IPS-15b (cell line): Measurements from ENCODE around the gene PRMT1.

Source experiments
- H3K27me3 ChIP-seq: one replicate; pipeline ENCODE4 v1.6.1; 2013; ENCODE audit warnings: low read length; ENCODE audit not compliant: control insufficient read depth, insufficient read depth
- H3K36me3 ChIP-seq: one replicate; pipeline ENCODE4 v1.6.1; 2013; ENCODE audit warnings: low read length; ENCODE audit not compliant: control insufficient read depth, insufficient read depth
- H3K4me1 ChIP-seq: one replicate; pipeline ENCODE4 v1.6.1; 2013; ENCODE audit warnings: mild to moderate bottlenecking, low read length; ENCODE audit not compliant: control insufficient read depth, insufficient read depth
- H3K4me3 ChIP-seq: one replicate; pipeline ENCODE4 v1.5.1; 2013; ENCODE audit warnings: low read depth, low read length
- H3K9ac ChIP-seq: one replicate; pipeline ENCODE4 v1.6.1; 2013; ENCODE audit warnings: low read depth, mild to moderate bottlenecking, low read length
- H3K9me3 ChIP-seq: one replicate; pipeline ENCODE4 v1.6.1; 2013; ENCODE audit warnings: mild to moderate bottlenecking, low read length; ENCODE audit not compliant: control insufficient read depth, insufficient read depth

PRMT1 gene

DNA sequence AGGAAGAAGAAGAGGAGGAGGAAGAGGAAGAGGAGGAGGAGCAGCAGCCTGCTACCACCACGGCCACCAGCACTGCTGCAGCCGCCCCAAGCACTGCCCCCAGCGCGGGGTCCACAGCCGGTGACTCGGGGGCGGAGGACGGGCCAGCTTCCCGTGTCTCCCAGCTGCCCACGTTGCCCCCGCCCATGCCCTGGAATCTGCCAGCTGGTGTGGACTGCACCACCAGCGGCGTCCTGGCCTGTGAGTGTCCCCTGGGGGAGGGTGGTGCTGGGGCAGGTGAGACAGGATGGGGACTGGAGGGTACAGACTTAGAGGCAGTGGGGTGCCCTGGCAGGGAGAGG lies 23.6 kb upstream of the PRMT1 start:
- no peaks in the 10 kb centered on the region for H3K27me3 ChIP-seq
- H3K36me3 ChIP-seq = peaks cover 70% of the 10 kb centered on the region
- H3K4me1 ChIP-seq = peaks cover 3% of the 10 kb centered on the region

DNA sequence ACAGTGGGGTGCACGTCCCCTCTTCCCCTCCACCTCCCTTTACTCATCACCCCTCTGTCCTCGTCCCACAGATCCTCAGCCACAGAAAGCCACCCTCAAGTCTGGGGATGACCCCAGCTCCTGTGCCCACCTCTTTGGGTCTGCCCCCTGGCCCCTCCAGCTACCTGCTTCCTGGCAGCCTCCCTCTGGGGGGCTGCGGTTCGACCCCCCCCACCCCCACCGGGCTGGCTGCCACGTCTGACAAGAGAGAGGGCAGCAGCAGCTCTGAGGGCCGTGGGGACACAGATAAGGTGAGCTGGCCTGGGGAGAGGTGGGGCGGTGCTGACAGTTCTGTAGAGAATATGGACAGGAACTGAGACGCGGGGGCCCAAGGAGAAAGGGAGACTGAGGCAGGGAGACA lies 22.5 kb upstream of the PRMT1 start:
- Histone ChIP-seq H3K4me1 (peaks cover 3% of the 10 kb centered on the region), H3K36me3 (peaks cover 75% of the 10 kb centered on the region), H3K9me3 (no peaks in the 10 kb centered on the region), H3K9ac (no peak overlapping the region), H3K27me3 (no peaks in the 10 kb centered on the region), H3K4me3 (no peak overlapping the region)

More for the DNA sequence above, 23.6 kb upstream of the PRMT1 start:
- Histone ChIP-seq H3K4me3 (no peak overlapping the region), H3K9me3 (no peaks in the 10 kb centered on the region), H3K9ac (no peak overlapping the region)

DNA sequence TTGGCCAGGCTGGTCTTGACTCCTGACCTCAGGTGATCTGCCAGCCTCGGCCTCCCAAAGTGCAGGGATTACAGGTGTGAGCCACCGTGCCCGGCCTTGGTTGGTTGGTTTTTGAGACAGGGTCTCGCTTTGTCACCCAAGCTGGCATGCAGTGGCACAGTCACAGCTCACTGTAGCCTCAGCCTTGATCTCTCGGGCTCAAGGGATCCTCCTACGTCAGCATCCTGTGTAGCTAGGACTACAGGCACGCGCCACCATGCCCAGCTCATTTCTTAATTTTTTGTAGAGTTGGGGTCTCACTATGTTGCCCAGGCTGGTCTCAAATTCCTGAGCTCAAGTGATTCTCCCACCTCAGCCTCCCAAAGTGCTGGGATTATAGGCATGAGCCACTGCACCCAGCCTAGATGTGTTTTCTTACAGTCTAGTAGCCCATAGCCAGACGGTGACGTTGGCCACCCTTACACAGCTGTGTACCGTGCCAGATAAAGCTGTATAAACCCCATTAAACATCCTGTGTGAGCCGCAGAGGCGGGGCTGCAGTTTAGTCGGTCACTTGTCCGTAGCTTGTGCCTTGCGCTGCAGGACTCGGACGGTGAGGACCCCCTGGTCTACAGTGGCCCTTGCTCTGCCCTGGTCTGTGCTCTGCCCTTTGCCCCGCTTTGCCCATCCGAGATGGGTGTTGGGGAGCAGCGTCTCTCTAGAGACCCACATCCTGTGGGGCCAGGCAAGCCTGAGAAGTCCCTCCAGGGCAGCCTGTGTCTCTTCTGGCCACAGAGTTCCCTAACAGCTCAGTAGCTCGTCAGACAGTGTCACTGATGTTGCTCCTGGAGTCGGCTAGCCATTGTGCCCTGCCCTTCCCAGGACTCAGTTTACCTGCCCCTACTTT lies 21.3 kb upstream of the PRMT1 start:
- no peaks in the 10 kb centered on the region for H3K27me3 ChIP-seq

DNA sequence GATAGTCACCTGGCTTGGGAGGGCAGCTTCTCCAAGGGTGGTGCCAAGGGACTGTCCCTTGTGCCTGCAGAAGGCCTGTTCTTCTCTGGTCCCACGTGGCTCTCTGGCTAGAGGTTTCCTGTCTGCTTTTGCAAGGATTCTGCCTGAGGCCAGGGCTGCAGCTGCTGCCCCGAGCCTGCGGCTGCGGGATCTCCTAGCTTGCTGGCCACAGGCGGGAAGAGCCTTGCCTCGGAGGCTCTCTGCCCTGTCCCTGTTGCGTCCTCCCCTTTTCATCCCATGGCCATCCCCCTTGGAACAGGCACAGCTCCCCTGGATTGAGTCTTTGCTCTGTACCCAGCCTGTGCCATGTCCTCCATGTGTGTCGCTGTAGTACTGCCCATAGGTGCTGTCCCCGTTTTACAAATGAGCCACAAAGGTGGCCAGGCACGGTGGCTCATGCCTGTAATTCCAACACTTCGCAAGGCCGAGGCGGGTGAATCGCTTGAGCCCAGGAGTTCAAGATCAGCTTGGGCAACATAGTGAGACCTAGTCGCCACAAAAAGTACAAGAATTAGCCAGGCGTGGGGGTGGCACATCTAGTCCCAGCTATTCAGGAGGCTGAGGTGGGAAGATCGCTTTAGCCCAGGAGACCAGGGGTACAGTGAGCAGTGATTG lies 20.5 kb upstream of the PRMT1 start:
- H3K4me3 ChIP-seq = no peak overlapping the region
- H3K9ac ChIP-seq = no peak overlapping the region
- H3K9me3 ChIP-seq = peaks cover 2% of the 10 kb centered on the region
- no peaks in the 10 kb centered on the region for H3K27me3 ChIP-seq
- peaks cover 3% of the 10 kb centered on the region for H3K4me1 ChIP-seq
- H3K36me3 ChIP-seq = peaks cover 75% of the 10 kb centered on the region

More for the DNA sequence above, 21.3 kb upstream of the PRMT1 start:
- Histone ChIP-seq H3K4me3 (no peak overlapping the region), H3K9ac (no peak overlapping the region), H3K36me3 (peaks cover 76% of the 10 kb centered on the region), H3K4me1 (peaks cover 3% of the 10 kb centered on the region), H3K9me3 (peaks cover 2% of the 10 kb centered on the region)

DNA sequence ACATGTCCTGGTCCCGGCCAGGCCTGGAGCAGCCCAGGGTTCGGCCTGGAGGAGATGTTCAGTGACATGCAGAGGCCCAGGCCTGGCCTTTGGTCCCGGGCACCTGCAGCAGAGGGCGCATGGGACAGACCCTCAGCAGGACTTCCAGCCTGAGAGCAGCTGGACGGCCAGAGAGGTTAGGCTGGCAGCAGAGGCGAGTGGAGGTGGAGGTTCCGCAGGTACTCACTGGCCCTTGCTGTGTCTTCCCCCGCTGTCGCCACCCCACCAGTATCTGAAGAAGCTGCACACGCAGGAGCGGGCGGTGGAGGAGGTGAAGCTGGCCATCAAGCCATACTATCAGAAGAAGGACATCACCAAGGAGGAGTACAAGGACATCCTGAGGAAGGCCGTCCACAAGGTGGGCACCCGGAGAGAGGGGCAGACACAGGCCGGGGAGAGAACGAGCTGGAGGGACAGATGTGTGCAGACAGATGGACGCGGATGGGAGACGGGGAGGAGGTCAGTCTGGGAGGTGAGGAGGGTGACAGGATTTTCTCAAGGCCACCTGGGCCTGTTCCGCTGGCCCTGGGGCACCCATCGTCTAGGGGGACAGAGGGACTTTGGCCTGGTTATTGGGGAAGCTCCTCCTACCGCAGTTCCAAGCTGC lies 19.5 kb upstream of the PRMT1 start:
- H3K36me3 ChIP-seq = peaks cover 80% of the 10 kb centered on the region

DNA sequence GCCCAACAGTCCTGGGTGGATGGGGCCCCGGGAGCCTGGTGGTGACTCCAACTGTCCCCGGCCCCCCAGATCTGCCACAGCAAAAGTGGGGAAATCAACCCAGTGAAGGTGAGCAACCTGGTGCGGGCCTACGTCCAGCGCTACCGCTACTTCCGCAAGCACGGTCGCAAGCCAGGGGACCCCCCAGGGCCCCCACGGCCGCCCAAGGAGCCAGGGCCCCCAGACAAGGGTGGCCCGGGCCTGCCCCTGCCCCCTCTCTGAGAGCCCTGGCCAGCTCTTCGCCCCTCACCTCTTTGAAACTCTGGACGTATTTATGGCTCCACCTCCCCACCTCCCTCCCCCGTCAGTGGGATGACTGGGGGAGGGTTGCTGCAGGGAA lies 18.9 kb upstream of the PRMT1 start:
- Histone ChIP-seq H3K9ac (no peak overlapping the region), H3K4me3 (no peak overlapping the region), H3K36me3 (peaks cover 79% of the 10 kb centered on the region), H3K9me3 (peaks cover 2% of the 10 kb centered on the region), H3K4me1 (peaks cover 3% of the 10 kb centered on the region), H3K27me3 (no peaks in the 10 kb centered on the region)

More for the DNA sequence above, 19.5 kb upstream of the PRMT1 start:
- Histone ChIP-seq H3K4me1 (peaks cover 3% of the 10 kb centered on the region), H3K4me3 (no peak overlapping the region), H3K9me3 (peaks cover 2% of the 10 kb centered on the region), H3K27me3 (no peaks in the 10 kb centered on the region), H3K9ac (no peak overlapping the region)

DNA sequence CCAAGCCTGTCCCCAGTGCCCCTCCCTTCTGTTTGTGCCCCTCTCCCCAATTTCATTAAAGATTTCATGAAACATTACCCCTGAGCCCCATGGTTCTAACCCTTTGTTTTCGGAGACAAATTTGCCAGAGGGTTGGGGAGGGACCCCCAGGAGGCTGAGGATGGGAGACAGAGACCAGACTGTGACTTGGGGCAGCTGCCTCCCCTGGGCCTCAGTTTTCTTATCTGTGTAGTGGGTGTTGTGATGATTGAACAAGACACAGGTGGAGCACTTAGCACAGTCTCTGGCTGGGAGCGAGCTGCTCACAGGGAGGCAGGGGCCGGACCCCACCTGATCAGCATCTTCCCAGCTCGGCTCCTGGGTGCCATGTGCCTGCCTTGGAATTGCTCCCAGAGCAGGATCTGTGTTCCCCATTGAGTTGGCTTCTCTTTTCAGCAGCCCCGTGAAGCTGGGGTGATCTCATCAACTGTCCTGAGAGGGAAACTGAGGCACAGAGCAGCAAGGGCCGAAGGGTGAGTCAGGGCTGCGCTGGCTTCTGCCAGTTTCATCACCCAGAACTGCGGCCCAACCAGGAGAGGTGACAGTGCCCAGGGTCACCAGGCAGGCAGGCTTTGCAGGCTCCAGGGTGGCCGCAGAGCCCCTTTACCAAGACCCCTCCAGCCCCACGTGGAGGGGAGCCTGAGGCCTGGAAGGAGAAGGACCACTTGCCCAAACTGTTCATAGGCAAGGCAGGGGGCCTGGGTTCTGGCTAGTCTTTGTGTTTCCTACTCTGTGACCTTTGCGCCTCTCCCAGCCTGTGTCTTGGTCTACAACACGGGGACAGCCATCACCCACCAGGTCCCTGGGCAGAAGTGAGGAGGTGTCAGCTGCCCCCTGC lies 18.3 kb upstream of the PRMT1 start:
- Histone ChIP-seq H3K4me1 (peaks cover 3% of the 10 kb centered on the region), H3K9me3 (peaks cover 2% of the 10 kb centered on the region), H3K36me3 (peaks cover 73% of the 10 kb centered on the region), H3K27me3 (no peaks in the 10 kb centered on the region), H3K9ac (no peak overlapping the region), H3K4me3 (no peak overlapping the region)

DNA sequence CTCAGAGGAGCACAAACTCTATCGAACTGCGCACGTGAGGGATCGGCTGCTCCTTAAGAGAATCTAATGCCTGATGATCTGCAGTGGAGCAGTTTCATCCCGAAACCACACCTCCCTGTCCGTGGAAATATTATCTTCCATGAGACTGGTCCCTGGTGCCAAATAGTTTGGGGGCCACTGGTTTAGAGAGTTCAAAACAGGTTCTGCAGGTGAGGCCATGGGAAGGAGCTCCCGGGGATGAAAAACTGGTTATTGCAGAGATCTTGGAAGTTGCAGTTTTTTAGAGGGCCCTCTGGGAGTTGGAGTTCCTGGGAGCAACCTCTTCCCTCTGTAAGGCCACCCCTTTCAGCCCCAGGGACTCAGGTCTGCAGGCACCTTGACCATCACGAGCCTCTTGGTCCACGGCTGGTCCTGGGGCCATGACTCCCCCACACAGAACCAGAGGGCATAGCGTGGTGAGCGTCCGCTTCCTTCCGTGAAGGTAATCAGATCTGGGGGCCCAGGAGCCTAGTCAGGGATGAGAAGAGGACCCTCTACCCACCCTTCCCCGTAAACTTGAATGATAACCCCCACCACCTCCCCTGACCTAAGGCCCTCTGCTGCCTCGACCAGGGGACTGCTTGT lies 16.6 kb upstream of the PRMT1 start:
- H3K4me1 ChIP-seq = peaks cover 3% of the 10 kb centered on the region
- peaks cover 62% of the 10 kb centered on the region for H3K36me3 ChIP-seq
- H3K9me3 ChIP-seq = peaks cover 2% of the 10 kb centered on the region
- H3K27me3 ChIP-seq = no peaks in the 10 kb centered on the region
- H3K4me3 ChIP-seq = no peak overlapping the region
- H3K9ac ChIP-seq = no peak overlapping the region

DNA sequence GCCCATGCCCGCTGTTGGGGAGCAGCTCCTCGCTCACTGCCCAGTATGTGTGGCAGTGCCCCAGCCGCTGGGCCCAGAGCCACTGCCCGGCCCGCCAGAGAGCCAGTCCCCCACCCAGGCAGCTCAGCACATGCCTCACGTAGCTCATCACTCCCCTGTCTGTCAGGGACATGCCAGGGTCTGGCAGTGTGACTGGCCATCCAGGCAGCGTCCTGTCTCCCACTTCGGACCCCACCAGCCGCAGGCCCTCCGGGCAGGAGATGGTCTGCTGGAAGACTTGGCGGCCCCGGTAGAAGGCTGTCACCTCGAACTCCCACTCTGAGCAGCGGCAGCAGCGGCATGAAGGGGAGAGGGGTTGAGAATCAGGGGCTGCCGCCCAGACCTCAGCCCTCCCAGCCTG lies 15.1 kb upstream of the PRMT1 start:
- H3K36me3 ChIP-seq = peaks cover 49% of the 10 kb centered on the region

DNA sequence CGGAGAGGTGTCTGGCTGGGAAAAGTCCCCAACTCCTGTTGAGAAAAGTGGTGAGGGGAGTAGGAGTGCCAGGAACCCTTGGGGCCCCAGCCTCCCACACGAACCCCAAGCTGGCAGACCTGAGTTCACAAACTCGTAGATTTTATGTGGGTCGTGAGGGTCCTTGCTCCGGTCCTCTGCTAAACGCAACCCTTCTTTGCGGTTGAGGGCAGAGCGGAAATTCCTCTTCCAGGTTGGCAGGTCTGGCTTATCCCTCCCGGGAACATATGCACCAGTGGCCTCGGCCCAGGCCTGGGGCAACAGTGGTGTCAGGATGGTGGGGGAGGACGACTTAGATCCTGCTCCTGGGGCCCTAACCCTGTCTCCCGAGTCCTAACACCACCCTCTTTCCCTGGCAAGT lies 13.8 kb upstream of the PRMT1 start:
- Histone ChIP-seq H3K9me3 (peaks cover 2% of the 10 kb centered on the region), H3K36me3 (peaks cover 43% of the 10 kb centered on the region), H3K27me3 (no peaks in the 10 kb centered on the region), H3K9ac (no peak overlapping the region), H3K4me3 (no peak overlapping the region), H3K4me1 (no peaks in the 10 kb centered on the region)

More for the DNA sequence above, 15.1 kb upstream of the PRMT1 start:
- no peaks in the 10 kb centered on the region for H3K4me1 ChIP-seq
- no peak overlapping the region for H3K9ac ChIP-seq
- H3K27me3 ChIP-seq = no peaks in the 10 kb centered on the region
- no peak overlapping the region for H3K4me3 ChIP-seq
- peaks cover 2% of the 10 kb centered on the region for H3K9me3 ChIP-seq
